Smooth muscle cell of trachea (primary cell): ENCODE data around the gene KIF18B. TPM values are rescaled to one million over a fixed set of nuclear protein-coding genes. Genes with fewer than 3 reads are reported as not detected.

Experiments
- total RNA-seq: library from RNA; depleted of rRNA; stranded (reverse); fragments of >200 nt; gene quantifications from 2 replicates; pipeline ENCODE4 v1.2.1, GENCODE V29; 2014

KIF18B gene
- 0.50 and 6.7 TPM in 2 replicates for total RNA-seq

GRCh38 chr17:44947461-44948314, at the start of gene KIF18B:
Gene KIF18B, minus strand, starts transcription at chr17:44947773. Its CDS starts 11,429 bp downstream, at chr17:44936344.

GRCh38 chr17:44968225-44969143, 20.9 kb upstream of the KIF18B start, which contains the start of gene C1QL1:
Gene C1QL1, minus strand, starts transcription at chr17:44968303. Its CDS starts 255 bp downstream, at chr17:44968048.

GRCh38 chr17:44915321-44915726, 32.2 kb downstream of the KIF18B start, which contains the start of gene GFAP:
Gene GFAP, minus strand, starts transcription at chr17:44915500. Its CDS starts 14 bp downstream, at chr17:44915486.

GRCh38 chr17:44899074-44899782, 48.3 kb downstream of the KIF18B start, which contains the start of gene EFTUD2:
Gene EFTUD2, minus strand, starts transcription at chr17:44899445. Its CDS starts 4,924 bp downstream, at chr17:44894521.

Other genes with a start within 250 kb of the KIF18B start
- 1.8 and 8.6 TPM in 2 replicates for gene DBF4B, start 239.1 kb downstream of the KIF18B start, total RNA-seq
- gene ADAM11, start 188.8 kb downstream of the KIF18B start, total RNA-seq, result 0.44 and 0.99 TPM in 2 replicates
- 10.4 and 25.9 TPM in 2 replicates for gene GJC1, start 117.5 kb downstream of the KIF18B start, total RNA-seq
- not detected in 2 replicates for gene HIGD1B, start 99.9 kb downstream of the KIF18B start, total RNA-seq
- 86.7 and 122 TPM in 2 replicates for gene EFTUD2, start 48.3 kb downstream of the KIF18B start, total RNA-seq
- gene GFAP, start 32.3 kb downstream of the KIF18B start, total RNA-seq, result 0.15 TPM in 1 of 2 replicates, not detected in the other
- gene C1QL1, start 20.5 kb upstream of the KIF18B start, total RNA-seq, result 0.29 and 0.99 TPM in 2 replicates
- 29.4 and 64.2 TPM in 2 replicates for gene DCAKD, start 103.9 kb upstream of the KIF18B start, total RNA-seq
- 66.0 and 118 TPM in 2 replicates for gene NMT1, start 113.5 kb upstream of the KIF18B start, total RNA-seq
- gene PLCD3, start 184.7 kb upstream of the KIF18B start, total RNA-seq, result 34.6 and 72.0 TPM in 2 replicates
- gene ACBD4, start 187.9 kb upstream of the KIF18B start, total RNA-seq, result 7.9 and 16.0 TPM in 2 replicates
- gene HEXIM1, start 200.7 kb upstream of the KIF18B start, total RNA-seq, result 8.1 and 12.2 TPM in 2 replicates
- 11.1 and 13.6 TPM in 2 replicates for gene HEXIM2, start 214.1 kb upstream of the KIF18B start, total RNA-seq